DOHH2 (cell line): ENCODE measurements around the gene ITPR1.

Experiments used
- H3F3A ChIP-seq: fragments of 200-600 bp; sonication (generic), shearing (Covaris generic); 2 replicates; pipeline ENCODE4 v1.6.0; 2016; ENCODE audit warnings: antibody characterized with exemption, mild to moderate bottlenecking; ENCODE audit not compliant: control insufficient read depth, insufficient read depth
- H3K27ac ChIP-seq: fragments of 200-600 bp; sonication (generic); 2 replicates; pipeline ENCODE4 v1.5.1; 2014; ENCODE audit warnings: low read depth, mild to moderate bottlenecking, low read length, moderate library complexity
- H3K27me3 ChIP-seq: fragments of 200-600 bp; sonication (generic); 2 replicates; pipeline ENCODE4 v1.6.1; 2014; ENCODE audit warnings: mild to moderate bottlenecking, low read length, mixed read lengths; ENCODE audit not compliant: control insufficient read depth
- H3K36me3 ChIP-seq: fragments of 200-600 bp; sonication (generic); 2 replicates; pipeline ENCODE4 v1.6.1; 2014; ENCODE audit warnings: mild to moderate bottlenecking, low read length, moderate library complexity, mixed read lengths; ENCODE audit not compliant: control insufficient read depth
- H3K4me1 ChIP-seq: fragments of 200-600 bp; sonication (generic); 2 replicates; pipeline ENCODE4 v1.6.1; 2014; ENCODE audit warnings: mild to moderate bottlenecking, low read length, mixed read lengths; ENCODE audit not compliant: control insufficient read depth
- H3K4me2 ChIP-seq: fragments of 200-600 bp; sonication (generic); 2 replicates; pipeline ENCODE4 v1.6.0; 2014; ENCODE audit warnings: mild to moderate bottlenecking, low read length, moderate library complexity
- H3K4me3 ChIP-seq: fragments of 200-600 bp; sonication (generic); 2 replicates; pipeline ENCODE4 v1.5.1; 2014; ENCODE audit warnings: mild to moderate bottlenecking, low read length, mixed read lengths
- H3K79me2 ChIP-seq: fragments of 200-600 bp; sonication (generic); 2 replicates; pipeline ENCODE4 v1.6.1; 2014; ENCODE audit warnings: mild to moderate bottlenecking, low read length, mixed read lengths; ENCODE audit not compliant: control insufficient read depth
- H3K9me2 ChIP-seq: fragments of 200-600 bp; sonication (generic); replicated peaks from 2 replicates; pipeline ENCODE4 v1.6.1; 2014; ENCODE audit warnings: mild to moderate bottlenecking, low read length, mixed read lengths; ENCODE audit not compliant: control insufficient read depth
- H3K9me3 ChIP-seq: fragments of 200-600 bp; sonication (generic); 2 replicates; pipeline ENCODE4 v1.6.1; 2014; ENCODE audit warnings: antibody characterized with exemption, low read length, mixed read lengths; ENCODE audit not compliant: control insufficient read depth, insufficient read depth
- H4K20me1 ChIP-seq: fragments of 200-600 bp; sonication (generic); 2 replicates; pipeline ENCODE4 v1.6.0; 2014; ENCODE audit warnings: low read depth, mild to moderate bottlenecking, antibody characterized with exemption, low read length, moderate library complexity; ENCODE audit not compliant: control insufficient read depth, insufficient read depth
- EZH2phosphoT487 ChIP-seq: fragments of 200-600 bp; sonication (generic); IDR thresholded peaks from 2 replicates; pipeline ENCODE4 v1.6.1; 2017; ENCODE audit warnings: borderline replicate concordance, mild to moderate bottlenecking, antibody characterized with exemption, low read length, moderate library complexity, mixed read lengths
- TF ChIP-seq, protein P1 (sequence below): fragments of 200-600 bp; sonication (generic); IDR thresholded peaks from one replicate; pipeline ENCODE4 v1.5.1; 2014; ENCODE audit warnings: antibody characterized with exemption, mild to moderate bottlenecking, low read depth, low read length; ENCODE audit not compliant: poor library complexity, severe bottlenecking

ITPR1 gene

DNA sequence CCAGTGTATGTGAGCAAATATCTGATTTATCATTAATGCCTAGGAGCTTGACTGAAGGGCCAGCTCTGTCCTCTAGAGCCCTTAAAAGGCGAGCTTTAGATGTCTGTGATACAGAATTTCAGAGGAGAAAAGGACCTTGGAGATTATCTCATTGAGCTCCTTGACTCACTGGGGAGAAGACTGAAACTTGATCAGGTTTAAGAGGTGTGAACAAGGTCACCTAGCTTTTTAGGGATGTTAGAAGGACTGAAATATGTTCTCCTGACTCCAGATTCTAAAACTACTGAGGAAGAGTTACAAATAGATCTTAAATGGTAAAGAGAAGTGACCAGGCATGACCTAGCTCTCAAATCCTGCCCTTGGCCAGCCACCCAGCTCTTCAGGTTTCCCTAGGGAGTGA is 292.4 kb downstream of the ITPR1 start:
- no peaks in the 10 kb centered on the region for H3K27me3 ChIP-seq
- H3K36me3 ChIP-seq = 0 out of 2 replicates have a peak, but pooled peaks cover 5% of the 10 kb centered on the region
- H3K9me3 ChIP-seq = no peaks in the 10 kb centered on the region
- H3K27ac ChIP-seq = no peak overlapping the region
- no peak for TF ChIP-seq EZH2phosphoT487
- TF ChIP-seq, protein P1, sequence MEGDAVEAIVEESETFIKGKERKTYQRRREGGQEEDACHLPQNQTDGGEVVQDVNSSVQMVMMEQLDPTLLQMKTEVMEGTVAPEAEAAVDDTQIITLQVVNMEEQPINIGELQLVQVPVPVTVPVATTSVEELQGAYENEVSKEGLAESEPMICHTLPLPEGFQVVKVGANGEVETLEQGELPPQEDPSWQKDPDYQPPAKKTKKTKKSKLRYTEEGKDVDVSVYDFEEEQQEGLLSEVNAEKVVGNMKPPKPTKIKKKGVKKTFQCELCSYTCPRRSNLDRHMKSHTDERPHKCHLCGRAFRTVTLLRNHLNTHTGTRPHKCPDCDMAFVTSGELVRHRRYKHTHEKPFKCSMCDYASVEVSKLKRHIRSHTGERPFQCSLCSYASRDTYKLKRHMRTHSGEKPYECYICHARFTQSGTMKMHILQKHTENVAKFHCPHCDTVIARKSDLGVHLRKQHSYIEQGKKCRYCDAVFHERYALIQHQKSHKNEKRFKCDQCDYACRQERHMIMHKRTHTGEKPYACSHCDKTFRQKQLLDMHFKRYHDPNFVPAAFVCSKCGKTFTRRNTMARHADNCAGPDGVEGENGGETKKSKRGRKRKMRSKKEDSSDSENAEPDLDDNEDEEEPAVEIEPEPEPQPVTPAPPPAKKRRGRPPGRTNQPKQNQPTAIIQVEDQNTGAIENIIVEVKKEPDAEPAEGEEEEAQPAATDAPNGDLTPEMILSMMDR = no peak
- no peaks in the 10 kb centered on the region for H4K20me1 ChIP-seq
- no peaks in the 10 kb centered on the region for H3K79me2 ChIP-seq
- H3F3A ChIP-seq = no peaks in the 10 kb centered on the region
- no peaks in the 10 kb centered on the region for H3K9me2 ChIP-seq
- H3K4me1 ChIP-seq = no peaks in the 10 kb centered on the region
- H3K4me3 ChIP-seq = no peak overlapping the region
- H3K4me2 ChIP-seq = no peak overlapping the region

DNA sequence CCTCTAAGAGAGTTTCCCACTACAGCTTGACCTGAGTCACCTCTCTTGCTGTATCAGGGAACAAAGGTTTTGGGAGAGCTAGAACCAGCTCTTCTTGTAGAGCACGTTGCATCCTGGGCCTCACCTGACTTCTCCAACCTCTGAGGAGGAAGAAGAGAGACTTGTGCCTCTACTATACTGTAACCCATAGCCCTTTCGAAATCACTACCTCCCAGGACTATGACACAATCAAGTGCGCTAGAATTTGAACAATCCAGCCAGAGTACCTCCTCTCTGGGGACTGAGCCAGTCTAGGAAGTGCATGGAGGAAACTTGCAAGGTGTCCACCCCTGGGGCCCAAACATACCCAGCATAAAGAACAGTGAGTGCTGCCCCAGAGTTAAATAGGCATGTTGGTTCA is 293.3 kb downstream of the ITPR1 start:
- no peaks in the 10 kb centered on the region for H3K9me3 ChIP-seq
- no peaks in the 10 kb centered on the region for H3K4me1 ChIP-seq
- no peaks in the 10 kb centered on the region for H3F3A ChIP-seq
- no peak overlapping the region for H3K4me2 ChIP-seq
- H3K9me2 ChIP-seq = no peaks in the 10 kb centered on the region
- H4K20me1 ChIP-seq = no peaks in the 10 kb centered on the region
- no peaks in the 10 kb centered on the region for H3K27me3 ChIP-seq
- H3K4me3 ChIP-seq = no peak overlapping the region
- TF ChIP-seq, protein P1 = no peak
- no peak for TF ChIP-seq EZH2phosphoT487
- H3K79me2 ChIP-seq = no peaks in the 10 kb centered on the region
- H3K36me3 ChIP-seq = 0 out of 2 replicates have a peak, but pooled peaks cover 5% of the 10 kb centered on the region
- H3K27ac ChIP-seq = no peak overlapping the region

DNA sequence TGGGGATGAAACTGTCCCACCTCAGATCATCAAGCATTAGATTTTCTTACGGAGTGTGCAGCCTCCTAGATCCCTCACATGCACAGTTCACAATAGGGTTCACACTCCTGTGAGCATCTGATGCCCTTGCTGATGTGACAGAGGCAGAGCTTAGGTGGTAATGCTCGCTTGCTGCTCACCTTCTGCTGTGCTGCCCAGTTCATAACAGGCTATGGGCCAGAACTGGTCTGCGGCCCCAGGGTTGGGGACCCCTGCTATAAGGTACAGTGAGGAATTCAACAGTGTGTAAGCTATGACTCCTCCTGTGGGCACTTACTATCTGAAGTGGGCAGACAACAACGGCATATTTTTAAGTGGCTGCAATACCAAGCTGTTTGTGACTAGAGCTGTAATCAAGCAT is 298.2 kb downstream of the ITPR1 start:
- no peaks in the 10 kb centered on the region for H3K79me2 ChIP-seq
- no peaks in the 10 kb centered on the region for H3K4me1 ChIP-seq
- no peak overlapping the region for H3K4me2 ChIP-seq
- H3K27ac ChIP-seq = no peak overlapping the region
- H3K9me2 ChIP-seq = no peaks in the 10 kb centered on the region
- no peaks in the 10 kb centered on the region for H3F3A ChIP-seq
- H4K20me1 ChIP-seq = no peaks in the 10 kb centered on the region
- no peak overlapping the region for H3K4me3 ChIP-seq
- TF ChIP-seq, protein P1 = no peak
- TF ChIP-seq EZH2phosphoT487 = no peak
- no peaks in the 10 kb centered on the region for H3K9me3 ChIP-seq
- H3K36me3 ChIP-seq = 0 out of 2 replicates have a peak, but pooled peaks cover 5% of the 10 kb centered on the region
- no peaks in the 10 kb centered on the region for H3K27me3 ChIP-seq
